ENCODE results near the gene TBC1D23.
"Not testable (repeated sequence)": the region's sequence is repeated elsewhere in the genome, so short reads cannot be mapped to it uniquely, and the experiment has no call there.

Gene TBC1D23

GRCh38 chr3:100310355-100310965 is 49.7 kb downstream of the TBC1D23 start:
- DNase-seq: no peak

- no peak for DNase-seq
Observed at GRCh38 chr3:100311011-100311410, 50.2 kb downstream of the TBC1D23 start.

GRCh38 chr3:100316641-100317069 is 55.9 kb downstream of the TBC1D23 start:
- DNase-seq: peak; percentile 31

GRCh38 chr3:100317912-100318311 is 57.1 kb downstream of the TBC1D23 start:
- no peak for DNase-seq

GRCh38 chr3:100319951-100320350 is 59.2 kb downstream of the TBC1D23 start:
- no peak for DNase-seq

- no peak for DNase-seq
Observed at GRCh38 chr3:100324044-100324443, 63.3 kb downstream of the TBC1D23 start.

- DNase-seq: no peak
Observed at GRCh38 chr3:100325827-100326226, 65.0 kb downstream of the TBC1D23 start.

- not testable (repeated sequence) for DNase-seq
Observed at GRCh38 chr3:100327377-100327776, 66.6 kb downstream of the TBC1D23 start.

- DNase-seq: no peak
Observed at GRCh38 chr3:100329800-100330489, 69.2 kb downstream of the TBC1D23 start.

GRCh38 chr3:100330651-100331050 is 69.9 kb downstream of the TBC1D23 start:
- no peak for DNase-seq

GRCh38 chr3:100331660-100332059 is 70.9 kb downstream of the TBC1D23 start:
- DNase-seq: no peak

- DNase-seq: no peak
Observed at GRCh38 chr3:100333051-100333450, 72.3 kb downstream of the TBC1D23 start.

- DNase-seq: no peak
Observed at GRCh38 chr3:100333970-100334487, 73.2 kb downstream of the TBC1D23 start.

- DNase-seq: peak; percentile 90
Observed at GRCh38 chr3:100334488-100335351, 73.9 kb downstream of the TBC1D23 start, which contains the start of gene NIT2. TSS of gene NIT2 (plus strand) at chr3:100334757. CDS start at chr3:100334792, 35 bp downstream.

- no peak for DNase-seq
Observed at GRCh38 chr3:100335434-100335833, 74.6 kb downstream of the TBC1D23 start.

GRCh38 chr3:100336229-100336628 is 75.4 kb downstream of the TBC1D23 start:
- DNase-seq: not testable (repeated sequence)

GRCh38 chr3:100338911-100339310 is 78.1 kb downstream of the TBC1D23 start:
- no peak for DNase-seq

GRCh38 chr3:100339786-100340185 is 79.0 kb downstream of the TBC1D23 start:
- no peak for DNase-seq

GRCh38 chr3:100340527-100340926 is 79.7 kb downstream of the TBC1D23 start:
- no peak for DNase-seq

- DNase-seq: no peak
Observed at GRCh38 chr3:100348727-100349126, 87.9 kb downstream of the TBC1D23 start.

- DNase-seq: not testable (repeated sequence)
Observed at GRCh38 chr3:100351770-100352169, 91.0 kb downstream of the TBC1D23 start.

- no peak for DNase-seq
Observed at GRCh38 chr3:100352296-100353231, 91.8 kb downstream of the TBC1D23 start.

Measured in GF-D8 (cell line).